SK-N-SH (cell line): Measurements from ENCODE around the gene LIMS2. TPM values are rescaled to one million over a fixed set of nuclear protein-coding genes. Genes with fewer than 3 reads are reported as not detected.

ENCODE experiments used
- CTCF ChIA-PET: fragments of 300-600, 350-600 bp; formaldehyde crosslinking; extraction: SDS; loops from one replicate; lab custom pipeline; 2021; lab: Yijun Ruan, JAX
- POLR2A ChIA-PET: fragments of 350-600 bp; sonication (Branson Sonifier 250); formaldehyde crosslinking; extraction: SDS; loops from one replicate; lab custom pipeline; 2020; ENCODE audit warnings: antibody characterized with exemption, inconsistent platforms; lab: Yijun Ruan, JAX
- DNase-seq: peaks from one replicate; pipeline ENCODE4 v3.0.0; 2012
- H2AFZ ChIP-seq: fragments of 200-600 bp; sonication (generic); 2 replicates; pipeline ENCODE4 v1.8.1; 2016; ENCODE audit warnings: antibody characterized with exemption, mild to moderate bottlenecking, low read depth
- H3F3A ChIP-seq: fragments of 200-600 bp; sonication (generic); replicated peaks from 2 replicates; pipeline ENCODE3; 2016; ENCODE audit warnings: antibody characterized with exemption, mild to moderate bottlenecking; ENCODE audit not compliant: insufficient read depth
- H3K27ac ChIP-seq, 2 experiments: fragments of 200-500 bp in 1 of 2; fragments of 200-600 bp in 1 of 2; sonication (Bioruptor generic) in 1 of 2; sonication (generic), shearing (Covaris generic) in 1 of 2; 2 replicates each; pipeline versions ENCODE4 v1.5.1 to v1.6.1; 2014 to 2016; ENCODE audit warnings: low read depth in 2 of 2, inconsistent platforms in 1 of 2, low read length in 1 of 2, mild to moderate bottlenecking in 1 of 2, mixed read lengths in 1 of 2
- H3K27me3 ChIP-seq: fragments of 200-600 bp; sonication (generic), shearing (Covaris generic); 2 replicates; pipeline ENCODE4 v1.6.1; 2016; ENCODE audit warnings: mixed run types; ENCODE audit not compliant: insufficient read depth
- H3K36me3 ChIP-seq, 2 experiments: fragments of 200-500 bp in 1 of 2; fragments of 200-600 bp in 1 of 2; sonication (Bioruptor generic) in 1 of 2; sonication (generic) in 1 of 2; replicated peaks in 1 of 2; 2 replicates each; pipeline versions ENCODE3 to v1.5.1; 2014 to 2016; ENCODE audit warnings: low read length in 1 of 2, mild to moderate bottlenecking in 1 of 2; ENCODE audit not compliant: insufficient read depth in 2 of 2, control insufficient read depth in 1 of 2
- H3K4me1 ChIP-seq, 2 experiments: fragments of 200-500 bp in 1 of 2; fragments of 200-600 bp in 1 of 2; sonication (Bioruptor generic) in 1 of 2; sonication (generic), shearing (Covaris generic) in 1 of 2; 2 replicates each; pipeline versions ENCODE4 v1.5.1 to v1.6.1; 2014 to 2016; ENCODE audit warnings: low read depth in 1 of 2, low read length in 1 of 2, mixed run types in 1 of 2; ENCODE audit not compliant: insufficient read depth in 2 of 2, control insufficient read depth in 1 of 2
- H3K4me2 ChIP-seq: fragments of 200-600 bp; sonication (generic), shearing (Covaris generic); 2 replicates; pipeline ENCODE4 v1.6.1; 2017; ENCODE audit warnings: mixed run types
- H3K4me3 ChIP-seq, 2 experiments: fragments of 200-500 bp in 1 of 2; fragments of 200-600 bp in 1 of 2; sonication (Bioruptor generic) in 1 of 2; sonication (generic), shearing (Covaris generic) in 1 of 2; 2 replicates each; pipeline versions ENCODE4 v1.5.1 to v1.8.1; 2014 to 2016; ENCODE audit warnings: low read depth in 2 of 2, inconsistent platforms in 1 of 2, low read length in 1 of 2, mild to moderate bottlenecking in 1 of 2, mixed read lengths in 1 of 2, moderate library complexity in 1 of 2
- H3K79me2 ChIP-seq: fragments of 200-600 bp; sonication (generic); 2 replicates; pipeline ENCODE4 v1.8.1; 2017; ENCODE audit warnings: mild to moderate bottlenecking; ENCODE audit not compliant: insufficient read depth
- H3K9ac ChIP-seq: fragments of 200-600 bp; sonication (generic); 2 replicates; pipeline ENCODE4 v1.6.1; 2017; ENCODE audit warnings: mixed run types
- H3K9me2 ChIP-seq: fragments of 200-600 bp; sonication (generic); 2 replicates; pipeline ENCODE4 v1.6.1; 2017; ENCODE audit warnings: mixed run types
- H3K9me3 ChIP-seq: fragments of 200-600 bp; sonication (generic); 2 replicates; pipeline ENCODE4 v1.6.1; 2017; ENCODE audit warnings: mixed run types, mild to moderate bottlenecking, moderate library complexity
- H4K20me1 ChIP-seq: fragments of 200-600 bp; sonication (generic); 2 replicates; pipeline ENCODE4 v1.6.1; 2017; ENCODE audit warnings: mild to moderate bottlenecking, mixed run types; ENCODE audit not compliant: insufficient read depth
- CTCF ChIP-seq: fragments of 200-600 bp; sonication (generic); IDR thresholded peaks from 2 replicates; pipeline ENCODE4 v1.6.1; 2017; ENCODE audit warnings: antibody characterized with exemption, mild to moderate bottlenecking, moderate library complexity
- ELF1 ChIP-seq: IDR thresholded peaks from 2 replicates; pipeline ENCODE4 v1.4.0; 2012
- FOSL2 ChIP-seq: IDR thresholded peaks from 2 replicates; pipeline ENCODE4 v1.4.0; 2012; ENCODE audit warnings: low read depth, mild to moderate bottlenecking, moderate library complexity, borderline replicate concordance
- FOXJ3 ChIP-seq: sonication (generic); formaldehyde crosslinking; IDR thresholded peaks from 2 replicates; pipeline ENCODE4 v1.5.1; 2020; ENCODE audit warnings: mild to moderate bottlenecking, missing genetic modification reagents
- GABPA ChIP-seq: IDR thresholded peaks from 2 replicates; pipeline ENCODE4 v1.4.0; 2012; ENCODE audit warnings: low read depth, mild to moderate bottlenecking
- MAX ChIP-seq: IDR thresholded peaks from 2 replicates; pipeline ENCODE4 v1.4.0; 2012; ENCODE audit warnings: low read depth
- MEF2A ChIP-seq: IDR thresholded peaks from 2 replicates; pipeline ENCODE4 v1.4.0; 2012; ENCODE audit warnings: low read depth, borderline replicate concordance
- SIN3A ChIP-seq: IDR thresholded peaks from 2 replicates; pipeline ENCODE4 v1.6.1; 2012; ENCODE audit warnings: low read depth, mild to moderate bottlenecking, low read length, moderate library complexity, borderline replicate concordance
- WGBS: methylation state at CpG from one replicate; pipeline ENCODE4 v1.1.6; 2017; ENCODE audit warnings: low lambda C conversion rate; 5-methylcytosine and 5-hydroxymethylcytosine counted together
- polyA plus RNA-seq, 3 experiments: library from polyadenylated mRNA; depleted of rRNA; stranded (reverse); fragments of >200 nt; gene quantifications; 2 replicates each; pipeline ENCODE4 v1.2.3, GENCODE V29; 2012
- TF ChIP-seq, protein P1 (sequence below): fragments of 150-350 bp; IDR thresholded peaks from 2 replicates; pipeline ENCODE4 v1.6.1; 2016; ENCODE audit warnings: mild to moderate bottlenecking, low read depth, low read length

The LIMS2 gene
- polyA plus RNA-seq, 1 of the 3 experiments (the other 2 are of a cell fraction): 2.7 TPM

DNA sequence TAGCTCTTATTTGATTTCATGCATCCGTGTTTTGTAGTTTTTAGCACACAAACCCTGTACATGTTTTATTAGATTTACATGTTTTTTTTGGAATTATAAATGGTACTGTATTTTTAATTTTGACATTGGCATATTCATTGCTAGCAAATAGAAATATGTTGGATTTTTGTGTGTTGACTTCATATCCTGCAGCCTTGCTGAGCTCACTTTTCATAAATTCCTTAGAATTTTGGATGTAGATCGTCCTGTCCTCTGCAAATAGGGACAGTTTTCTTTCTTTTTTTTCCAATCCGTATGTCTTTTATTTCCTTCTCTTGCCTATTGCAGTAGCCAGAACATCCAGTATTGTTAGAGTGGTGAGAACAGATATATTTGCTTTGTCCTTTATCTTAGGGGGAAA lies 76.1 kb downstream of the LIMS2 start:
- no peak for DNase-seq

GRCh38 chr2:127598711-127599110 lies 76.6 kb downstream of the LIMS2 start:
- POLR2A ChIA-PET: no interaction called here
- H3K79me2 ChIP-seq: no peaks in the 10 kb centered on the region
- H3K9me2 ChIP-seq: no peaks in the 10 kb centered on the region
- H3K27ac ChIP-seq: no peak overlapping the region
- H2AFZ ChIP-seq: peak overlapping the region; percentile 31; the same call in 1 of the 2 replicates
- no peaks in the 10 kb centered on the region for H3K9me3 ChIP-seq
- peaks cover 11% of the 10 kb centered on the region for H3F3A ChIP-seq
- no peaks in the 10 kb centered on the region for H4K20me1 ChIP-seq
- TF ChIP-seq ELF1 (no peak), MEF2A (no peak), MAX (no peak), SIN3A (no peak)
- TF ChIP-seq, protein P1, sequence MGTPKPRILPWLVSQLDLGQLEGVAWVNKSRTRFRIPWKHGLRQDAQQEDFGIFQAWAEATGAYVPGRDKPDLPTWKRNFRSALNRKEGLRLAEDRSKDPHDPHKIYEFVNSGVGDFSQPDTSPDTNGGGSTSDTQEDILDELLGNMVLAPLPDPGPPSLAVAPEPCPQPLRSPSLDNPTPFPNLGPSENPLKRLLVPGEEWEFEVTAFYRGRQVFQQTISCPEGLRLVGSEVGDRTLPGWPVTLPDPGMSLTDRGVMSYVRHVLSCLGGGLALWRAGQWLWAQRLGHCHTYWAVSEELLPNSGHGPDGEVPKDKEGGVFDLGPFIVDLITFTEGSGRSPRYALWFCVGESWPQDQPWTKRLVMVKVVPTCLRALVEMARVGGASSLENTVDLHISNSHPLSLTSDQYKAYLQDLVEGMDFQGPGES: no peak
- TF ChIP-seq, all 33 proteins: peak for 0
- Histone ChIP-seq H3K4me2 (no peak overlapping the region), H3K4me3 (no peak overlapping the region), H3K9ac (no peak overlapping the region), H3K36me3 (no peaks in the 10 kb centered on the region), H3K4me1 (no peaks in the 10 kb centered on the region), H3K27me3 (no peaks in the 10 kb centered on the region)
- CTCF ChIA-PET: interaction anchor here (1.0 to 2.2 kb wide), 3 partner anchors 7 to 51 kb away, joined by 3 to 7 read pairs (median 4); no protein-coding TSS in a partner anchor
- no peak for DNase-seq
- WGBS: 68% methylated on average over 3 of the region's 3 CpGs

More for the DNA sequence above, 76.1 kb downstream of the LIMS2 start:
- Histone ChIP-seq H3K79me2 (no peaks in the 10 kb centered on the region), H3K4me1 (no peaks in the 10 kb centered on the region), H3K4me2 (no peak overlapping the region), H4K20me1 (no peaks in the 10 kb centered on the region), H3K36me3 (no peaks in the 10 kb centered on the region), H3K27ac (no peak overlapping the region), H2AFZ (peak overlapping the region; percentile 31; the same call in 1 of the 2 replicates), H3K9me3 (no peaks in the 10 kb centered on the region), H3K4me3 (no peak overlapping the region), H3K9me2 (no peaks in the 10 kb centered on the region), H3K27me3 (no peaks in the 10 kb centered on the region), H3K9ac (no peak overlapping the region), H3F3A (peaks cover 11% of the 10 kb centered on the region)
- CTCF ChIA-PET: interaction anchor here (0.8 to 2.2 kb wide), 3 partner anchors 8 to 160 kb away, joined by 3 to 7 read pairs (median 3); no protein-coding TSS in a partner anchor
- 47% methylated on average over 3 of the region's 3 CpGs for WGBS
- POLR2A ChIA-PET: no interaction called here
- TF ChIP-seq FOXJ3: no peak
- no peak for TF ChIP-seq GABPA
- TF ChIP-seq CTCF: no peak
- TF ChIP-seq, protein P1: no peak
- TF ChIP-seq FOSL2: 0 out of 2 replicates have a peak, but pooled peaks have one; percentile 10
